NOMO-1 treated with dmso at 0.1 percent for 144 hours (cell line): Measurements from ENCODE around the gene STRN3.
"Not testable (repeated sequence)": the region's sequence is repeated elsewhere in the genome, so short reads cannot be mapped to it uniquely, and the experiment has no call there.

Source experiments
- DNase-seq: peaks from one replicate; lab custom pipeline; 2025; ENCODE audit not compliant: unreplicated experiment; lab: John Stamatoyannopoulos, UW

Gene STRN3

GRCh38 chr14:31037709-31038221, 11.6 kb upstream of the STRN3 start:
- no peak for DNase-seq

GRCh38 chr14:31036552-31036951, 10.4 kb upstream of the STRN3 start:
- no peak for DNase-seq

GRCh38 chr14:31030469-31030868, 4.3 kb upstream of the STRN3 start:
- DNase-seq, result no peak

- no peak for DNase-seq
Observed at GRCh38 chr14:31029016-31029970, 3.1 kb upstream of the STRN3 start.

GRCh38 chr14:31027847-31028246, 1.7 kb upstream of the STRN3 start:
- DNase-seq, result no peak

GRCh38 chr14:31026450-31027235, 464 bp upstream of the STRN3 start:
- peak; percentile 89 for DNase-seq

- DNase-seq, result no peak
Observed at GRCh38 chr14:31025367-31026076, 657 bp downstream of the STRN3 start, which contains the start of gene AP4S1. Gene AP4S1, plus strand, starts transcription at chr14:31025649. Its CDS starts 40,548 bp downstream, at chr14:31066197.

- no peak for DNase-seq
Observed at GRCh38 chr14:31024577-31025366, 1.4 kb downstream of the STRN3 start.

GRCh38 chr14:31024010-31024480, 2.1 kb downstream of the STRN3 start:
- DNase-seq, result no peak

- no peak for DNase-seq
Observed at GRCh38 chr14:31022386-31022785, 3.8 kb downstream of the STRN3 start.

- no peak for DNase-seq
Observed at GRCh38 chr14:31021576-31021949, 4.6 kb downstream of the STRN3 start.

- DNase-seq, result no peak
Observed at GRCh38 chr14:31020834-31021575, 5.2 kb downstream of the STRN3 start.

GRCh38 chr14:31018057-31018645, 8.0 kb downstream of the STRN3 start:
- no peak for DNase-seq

- DNase-seq, result no peak
Observed at GRCh38 chr14:31013841-31014240, 12.3 kb downstream of the STRN3 start.

GRCh38 chr14:31010935-31011334, 15.2 kb downstream of the STRN3 start:
- no peak for DNase-seq

GRCh38 chr14:31009836-31010574, 16.2 kb downstream of the STRN3 start:
- DNase-seq, result no peak

GRCh38 chr14:31006703-31007102, 19.5 kb downstream of the STRN3 start:
- no peak for DNase-seq

GRCh38 chr14:31004007-31004406, 22.2 kb downstream of the STRN3 start:
- DNase-seq, result not testable (repeated sequence)
